ENCODE results near the gene WDFY4. TPM values are rescaled to one million over a fixed set of nuclear protein-coding genes. Genes with fewer than 3 reads are reported as not detected.

Gene WDFY4
- total RNA-seq, 1 experiment from 2014 or later = 0.16 TPM

- H3K4me3 ChIP-seq = no peak overlapping the region
- no peak overlapping the region for H3K27ac ChIP-seq
- DNase-seq (ENCODE audit: low read depth in 1 of 2, low spot score in 2 of 2) = no peak
Measured at GRCh38 chr10:48817141-48817540, 132.5 kb downstream of the WDFY4 start.

GRCh38 chr10:48818081-48818480, 133.4 kb downstream of the WDFY4 start:
- DNase-seq (ENCODE audit: low read depth in 1 of 2, low spot score in 2 of 2) = no peak

More at GRCh38 chr10:48817141-48817540, 132.5 kb downstream of the WDFY4 start:
- Histone ChIP-seq H3K4me1 (replicated peaks) (peaks cover 4% of the 10 kb centered on the region), H3K27me3 (replicated peaks) (no peaks in the 10 kb centered on the region), H3K36me3 (no peaks in the 10 kb centered on the region), H3K9me3 (replicated peaks) (no peaks in the 10 kb centered on the region)

DNA sequence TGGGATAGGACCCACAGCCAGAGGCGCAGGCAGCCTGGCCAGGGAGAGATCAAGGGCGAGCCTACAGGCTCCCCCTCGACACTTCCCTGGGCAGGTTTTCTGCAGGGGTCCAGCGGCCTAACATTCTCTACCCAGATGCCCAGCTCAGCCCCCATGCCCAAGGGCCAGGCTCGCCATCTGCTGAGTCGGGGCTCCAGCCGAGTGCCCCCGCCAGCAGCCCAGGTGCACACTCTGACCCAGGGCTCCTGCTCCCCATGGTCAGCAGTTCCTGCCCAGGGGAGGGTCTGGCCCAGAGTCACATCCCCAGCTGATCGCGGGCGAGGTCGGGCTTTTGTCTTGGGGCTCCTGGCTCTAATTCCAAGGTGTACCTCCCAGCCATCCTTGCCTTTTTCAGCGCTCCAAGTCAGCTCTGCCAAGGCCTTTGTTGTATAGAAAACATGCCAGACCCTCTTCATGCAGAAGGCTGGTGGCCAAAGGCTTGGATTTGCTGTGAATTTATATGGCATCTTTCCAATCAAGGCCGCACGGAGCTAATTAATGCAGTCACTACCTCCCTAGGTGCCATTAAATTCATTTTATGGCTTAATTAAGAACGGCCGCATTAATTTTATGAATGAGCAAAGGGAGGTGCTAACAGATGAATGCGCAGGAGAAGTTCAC, 134.3 kb downstream of the WDFY4 start:
- Histone ChIP-seq H3K4me3 (no peak overlapping the region), H3K4me1 (replicated peaks) (no peaks in the 10 kb centered on the region), H3K9me3 (replicated peaks) (no peaks in the 10 kb centered on the region), H3K27me3 (replicated peaks) (no peaks in the 10 kb centered on the region), H3K36me3 (no peaks in the 10 kb centered on the region), H3K27ac (no peak overlapping the region)
- no peak for DNase-seq (ENCODE audit: low read depth in 1 of 2, low spot score in 2 of 2)

More at GRCh38 chr10:48818081-48818480, 133.4 kb downstream of the WDFY4 start:
- Histone ChIP-seq H3K27ac (no peak overlapping the region), H3K9me3 (replicated peaks) (no peaks in the 10 kb centered on the region), H3K36me3 (no peaks in the 10 kb centered on the region), H3K27me3 (replicated peaks) (no peaks in the 10 kb centered on the region), H3K4me3 (no peak overlapping the region), H3K4me1 (replicated peaks) (no peaks in the 10 kb centered on the region)

GRCh38 chr10:48819783-48820182, 135.1 kb downstream of the WDFY4 start:
- H3K4me3 ChIP-seq = no peak overlapping the region
- H3K4me1 ChIP-seq (replicated peaks) = no peaks in the 10 kb centered on the region
- H3K27me3 ChIP-seq (replicated peaks) = no peaks in the 10 kb centered on the region
- H3K27ac ChIP-seq = no peak overlapping the region
- DNase-seq (ENCODE audit: low read depth in 1 of 2, low spot score in 2 of 2) = no peak
- no peaks in the 10 kb centered on the region for H3K36me3 ChIP-seq
- no peaks in the 10 kb centered on the region for H3K9me3 ChIP-seq (replicated peaks)

GRCh38 chr10:48820231-48820630, 135.6 kb downstream of the WDFY4 start:
- Histone ChIP-seq H3K27ac (no peak overlapping the region), H3K4me1 (replicated peaks) (no peaks in the 10 kb centered on the region), H3K4me3 (no peak overlapping the region), H3K27me3 (replicated peaks) (no peaks in the 10 kb centered on the region), H3K36me3 (no peaks in the 10 kb centered on the region), H3K9me3 (replicated peaks) (no peaks in the 10 kb centered on the region)
- DNase-seq (ENCODE audit: low read depth in 1 of 2, low spot score in 2 of 2) = no peak

GRCh38 chr10:48820699-48821098, 136.0 kb downstream of the WDFY4 start:
- no peak for DNase-seq (ENCODE audit: low read depth in 1 of 2, low spot score in 2 of 2)
- H3K4me1 ChIP-seq (replicated peaks) = no peaks in the 10 kb centered on the region
- no peak overlapping the region for H3K27ac ChIP-seq
- no peaks in the 10 kb centered on the region for H3K27me3 ChIP-seq (replicated peaks)
- H3K36me3 ChIP-seq = no peaks in the 10 kb centered on the region
- H3K9me3 ChIP-seq (replicated peaks) = no peaks in the 10 kb centered on the region
- no peak overlapping the region for H3K4me3 ChIP-seq

- Histone ChIP-seq H3K27me3 (replicated peaks) (no peaks in the 10 kb centered on the region), H3K9me3 (replicated peaks) (no peaks in the 10 kb centered on the region), H3K36me3 (no peaks in the 10 kb centered on the region), H3K4me3 (no peak overlapping the region), H3K4me1 (replicated peaks) (no peaks in the 10 kb centered on the region), H3K27ac (no peak overlapping the region)
- DNase-seq (ENCODE audit: low read depth in 1 of 2, low spot score in 2 of 2) = no peak
Measured at GRCh38 chr10:48821111-48821510, 136.4 kb downstream of the WDFY4 start.

DNA sequence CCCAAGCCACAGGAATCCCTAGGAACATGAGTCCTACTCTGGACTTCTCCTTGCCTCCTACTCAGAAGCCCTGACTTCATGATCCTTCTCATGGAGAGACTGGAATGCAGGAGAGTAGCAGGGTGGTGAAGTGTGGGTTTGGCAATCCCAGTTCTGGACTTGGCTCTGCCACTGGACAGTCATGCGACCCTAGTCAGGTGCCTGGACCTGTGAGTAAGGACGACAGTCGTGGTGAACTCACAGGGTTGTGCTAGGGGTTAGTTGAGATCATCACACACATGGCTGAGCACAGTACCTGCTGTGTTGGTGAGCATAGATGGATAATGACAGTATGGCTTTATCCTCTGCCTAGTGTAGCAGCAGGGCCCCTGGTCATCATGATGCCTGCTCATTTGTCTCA, 137.0 kb downstream of the WDFY4 start:
- no peaks in the 10 kb centered on the region for H3K4me1 ChIP-seq (replicated peaks)
- no peak overlapping the region for H3K27ac ChIP-seq
- H3K27me3 ChIP-seq (replicated peaks) = no peaks in the 10 kb centered on the region
- H3K9me3 ChIP-seq (replicated peaks) = no peaks in the 10 kb centered on the region
- H3K36me3 ChIP-seq = no peaks in the 10 kb centered on the region
- no peak for DNase-seq (ENCODE audit: low read depth in 1 of 2, low spot score in 2 of 2)
- no peak overlapping the region for H3K4me3 ChIP-seq

- Histone ChIP-seq H3K4me3 (no peak overlapping the region), H3K36me3 (no peaks in the 10 kb centered on the region), H3K4me1 (replicated peaks) (no peaks in the 10 kb centered on the region), H3K9me3 (replicated peaks) (no peaks in the 10 kb centered on the region; the same call in 1 of the 2 replicates), H3K27me3 (replicated peaks) (peaks cover 4% of the 10 kb centered on the region; the same call in 1 of the 2 replicates), H3K27ac (no peak overlapping the region)
- DNase-seq (ENCODE audit: low read depth in 1 of 2, low spot score in 2 of 2) = no peak
Measured at GRCh38 chr10:48833674-48834073, 149.0 kb downstream of the WDFY4 start.

DNA sequence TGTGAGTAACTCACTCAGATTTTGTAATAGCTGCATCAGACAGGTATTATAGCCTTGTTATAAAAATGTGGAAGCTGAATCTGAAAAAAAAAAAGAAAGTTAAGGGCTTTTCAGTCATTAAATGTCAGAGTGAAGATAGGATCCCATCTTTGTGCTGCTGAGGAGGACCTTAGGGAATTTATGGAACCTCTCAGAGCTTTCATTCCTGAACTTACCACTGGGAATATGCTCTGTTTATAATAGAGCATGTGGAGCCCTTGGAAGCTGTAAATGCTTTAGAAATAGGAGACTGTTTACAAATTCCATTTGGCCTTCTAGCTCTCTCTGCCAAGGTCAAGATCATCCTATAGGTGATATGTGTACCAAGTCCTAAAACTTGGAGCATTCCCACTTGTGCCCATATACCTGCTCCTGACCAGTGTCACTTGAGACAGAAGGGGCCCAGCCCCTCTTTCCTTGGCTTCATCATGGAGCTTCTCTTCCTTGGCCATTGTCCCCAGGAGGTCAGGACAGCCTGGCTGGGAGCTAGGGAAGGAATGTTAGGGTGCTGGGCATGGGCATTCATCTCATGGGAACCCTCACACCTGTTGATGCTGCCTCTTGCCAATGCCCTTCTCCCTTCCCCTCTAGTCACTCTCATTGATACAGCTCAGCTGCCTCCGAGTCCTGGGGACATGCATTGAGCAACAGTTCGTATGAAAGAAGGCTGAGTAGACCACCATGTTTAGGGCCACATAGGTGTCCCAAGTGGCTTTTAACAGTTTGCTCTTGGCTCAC, 149.7 kb downstream of the WDFY4 start:
- DNase-seq (ENCODE audit: low read depth in 1 of 2, low spot score in 2 of 2) = no peak
- Histone ChIP-seq H3K27ac (no peak overlapping the region), H3K27me3 (replicated peaks) (peaks cover 4% of the 10 kb centered on the region), H3K4me3 (no peak overlapping the region), H3K9me3 (replicated peaks) (no peaks in the 10 kb centered on the region; the same call in 1 of the 2 replicates), H3K4me1 (replicated peaks) (no peaks in the 10 kb centered on the region), H3K36me3 (no peaks in the 10 kb centered on the region)

DNA sequence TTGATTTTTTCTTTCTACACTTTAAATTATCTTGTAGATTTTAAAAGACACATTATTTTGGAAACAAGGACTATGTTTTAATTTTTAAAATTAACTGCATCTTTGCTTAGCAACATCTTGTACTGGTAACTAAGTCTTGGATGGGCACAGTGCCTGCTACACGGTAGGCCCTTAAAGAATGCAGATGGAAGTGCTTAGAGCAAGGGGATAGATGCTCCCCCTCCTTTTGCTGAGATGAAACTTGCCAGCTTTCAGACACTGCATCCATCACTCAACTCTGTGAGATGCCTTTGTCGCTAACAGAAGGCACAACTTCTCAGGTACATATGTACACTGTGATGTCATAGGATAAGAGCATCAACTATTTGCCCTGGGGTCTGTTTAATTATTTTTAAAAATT, 151.1 kb downstream of the WDFY4 start:
- Histone ChIP-seq H3K9me3 (replicated peaks) (no peaks in the 10 kb centered on the region; the same call in 1 of the 2 replicates), H3K36me3 (no peaks in the 10 kb centered on the region), H3K4me1 (replicated peaks) (no peaks in the 10 kb centered on the region), H3K27me3 (replicated peaks) (peaks cover 4% of the 10 kb centered on the region), H3K27ac (no peak overlapping the region), H3K4me3 (no peak overlapping the region)
- no peak for DNase-seq (ENCODE audit: low read depth in 1 of 2, low spot score in 2 of 2)

DNA sequence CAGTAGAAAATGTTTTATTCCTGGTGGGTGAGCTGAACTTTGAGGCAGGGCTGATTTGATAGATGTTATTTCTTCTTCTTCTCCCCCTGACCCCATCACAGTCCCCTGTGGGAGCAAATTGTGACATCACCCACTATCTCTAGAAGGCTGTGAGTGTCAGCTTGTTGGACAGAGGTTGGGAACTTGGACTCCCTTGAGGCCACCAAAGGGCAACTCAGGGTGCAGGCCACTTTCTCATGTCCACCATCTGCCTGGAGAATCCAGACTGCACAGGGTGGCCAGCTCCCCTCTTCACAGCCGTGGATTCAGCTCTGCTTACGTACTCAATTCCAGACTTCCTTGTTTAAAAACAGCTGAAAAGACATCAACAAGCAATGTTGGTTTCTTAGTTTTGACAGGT, 151.9 kb downstream of the WDFY4 start:
- Histone ChIP-seq H3K4me3 (no peak overlapping the region), H3K36me3 (no peaks in the 10 kb centered on the region), H3K27ac (no peak overlapping the region), H3K9me3 (replicated peaks) (no peaks in the 10 kb centered on the region; the same call in 1 of the 2 replicates), H3K27me3 (replicated peaks) (peaks cover 4% of the 10 kb centered on the region), H3K4me1 (replicated peaks) (no peaks in the 10 kb centered on the region)
- no peak for DNase-seq (ENCODE audit: low read depth in 1 of 2, low spot score in 2 of 2)

DNA sequence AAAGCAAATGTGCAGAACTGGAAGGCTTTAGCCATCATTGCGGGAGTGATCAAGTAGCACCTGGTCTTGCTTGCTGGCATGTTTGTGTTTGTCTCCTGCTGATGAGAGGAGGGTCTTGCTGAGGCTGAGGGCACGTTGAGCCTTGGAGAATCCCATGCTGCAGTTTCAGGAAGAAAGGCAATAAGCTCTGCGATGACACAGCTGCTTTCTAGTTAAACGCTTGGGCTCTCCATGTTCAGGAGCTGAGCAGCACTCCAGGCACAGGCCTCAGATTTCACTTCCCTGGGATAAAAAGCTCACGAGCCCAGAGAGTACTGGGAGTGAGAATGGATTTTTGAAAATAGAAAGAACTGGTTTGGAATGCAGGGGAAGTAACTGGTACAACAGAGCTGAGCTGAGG, 154.2 kb downstream of the WDFY4 start:
- Histone ChIP-seq H3K27ac (no peak overlapping the region), H3K27me3 (replicated peaks) (peaks cover 1% of the 10 kb centered on the region)

More for the DNA sequence above, 154.2 kb downstream of the WDFY4 start:
- Histone ChIP-seq H3K36me3 (no peaks in the 10 kb centered on the region), H3K4me3 (no peak overlapping the region), H3K9me3 (replicated peaks) (no peaks in the 10 kb centered on the region; the same call in 1 of the 2 replicates), H3K4me1 (replicated peaks) (no peaks in the 10 kb centered on the region)
- no peak for DNase-seq (ENCODE audit: low read depth in 1 of 2, low spot score in 2 of 2)

All from SJSA1 (cell line).